ENCODE data around the gene ATP2B3.

ATP2B3 gene

GRCh38 chrX:153524234-153524633, 6.8 kb downstream of the ATP2B3 start:
- Histone ChIP-seq H3K36me3 (ENCODE audit: insufficient read depth, low read length) (no peaks in the 10 kb centered on the region), H2AFZ (ENCODE audit: low read length) (no peak overlapping the region), H3K4me2 (ENCODE audit: low read depth, low read length, poor library complexity, severe bottlenecking) (no peak overlapping the region), H3F3A (ENCODE audit: low read depth) (no peaks in the 10 kb centered on the region), H3K79me2 (ENCODE audit: insufficient read depth, low read length) (no peaks in the 10 kb centered on the region), H3K9ac (ENCODE audit: low read depth, low read length, poor library complexity, severe bottlenecking) (no peak overlapping the region), H3K27me3 (ENCODE audit: insufficient read depth, low read length, poor library complexity, severe bottlenecking) (no peaks in the 10 kb centered on the region), H3K9me3 (ENCODE audit: insufficient read depth, low read depth, low read length) (no peaks in the 10 kb centered on the region), H4K20me1 (ENCODE audit: insufficient read depth, low read length, poor library complexity, severe bottlenecking) (no peaks in the 10 kb centered on the region), H3K4me1 (ENCODE audit: insufficient read depth, low read length, poor library complexity, severe bottlenecking) (no peaks in the 10 kb centered on the region), H3K4me3 (ENCODE audit: low read length, poor library complexity, severe bottlenecking) (no peak overlapping the region), H3K9me2 (replicated peaks; ENCODE audit: low read depth, low read length) (no peaks in the 10 kb centered on the region)
- no peak for TF ChIP-seq EZH2phosphoT487 (IDR thresholded peaks at IDR 0.05; ENCODE audit: borderline replicate concordance)
- no peak for TF ChIP-seq CTCF (conservative IDR thresholded peaks at IDR 0.05; ENCODE audit: low read length)

- no peaks in the 10 kb centered on the region for H3F3A ChIP-seq (ENCODE audit: low read depth)
- no peaks in the 10 kb centered on the region for H3K79me2 ChIP-seq (ENCODE audit: insufficient read depth, low read length)
- no peak overlapping the region for H3K4me2 ChIP-seq (ENCODE audit: low read depth, low read length, poor library complexity, severe bottlenecking)
- no peak for TF ChIP-seq CTCF (conservative IDR thresholded peaks at IDR 0.05; ENCODE audit: low read length)
- TF ChIP-seq EZH2phosphoT487 (IDR thresholded peaks at IDR 0.05; ENCODE audit: borderline replicate concordance) = no peak
- no peaks in the 10 kb centered on the region for H3K27me3 ChIP-seq (ENCODE audit: insufficient read depth, low read length, poor library complexity, severe bottlenecking)
- H3K9me3 ChIP-seq (ENCODE audit: insufficient read depth, low read depth, low read length) = no peaks in the 10 kb centered on the region
- no peak overlapping the region for H3K4me3 ChIP-seq (ENCODE audit: low read length, poor library complexity, severe bottlenecking)
- no peaks in the 10 kb centered on the region for H3K4me1 ChIP-seq (ENCODE audit: insufficient read depth, low read length, poor library complexity, severe bottlenecking)
- H3K36me3 ChIP-seq (ENCODE audit: insufficient read depth, low read length) = no peaks in the 10 kb centered on the region
- H2AFZ ChIP-seq (ENCODE audit: low read length) = no peak overlapping the region
- no peak overlapping the region for H3K9ac ChIP-seq (ENCODE audit: low read depth, low read length, poor library complexity, severe bottlenecking)
- H4K20me1 ChIP-seq (ENCODE audit: insufficient read depth, low read length, poor library complexity, severe bottlenecking) = no peaks in the 10 kb centered on the region
- no peaks in the 10 kb centered on the region for H3K9me2 ChIP-seq (replicated peaks; ENCODE audit: low read depth, low read length)
These were observed 8.0 kb downstream of the ATP2B3 start for GRCh38 chrX:153525451-153525850.

- Histone ChIP-seq H3K27me3 (ENCODE audit: insufficient read depth, low read length, poor library complexity, severe bottlenecking) (no peaks in the 10 kb centered on the region), H3K9me3 (ENCODE audit: insufficient read depth, low read depth, low read length) (no peaks in the 10 kb centered on the region)
These were observed 8.6 kb downstream of the ATP2B3 start for GRCh38 chrX:153526042-153526441.

More at GRCh38 chrX:153526042-153526441, 8.6 kb downstream of the ATP2B3 start:
- Histone ChIP-seq H2AFZ (ENCODE audit: low read length) (no peak overlapping the region), H3K9me2 (replicated peaks; ENCODE audit: low read depth, low read length) (no peaks in the 10 kb centered on the region), H3K4me2 (ENCODE audit: low read depth, low read length, poor library complexity, severe bottlenecking) (no peak overlapping the region), H3F3A (ENCODE audit: low read depth) (no peaks in the 10 kb centered on the region), H4K20me1 (ENCODE audit: insufficient read depth, low read length, poor library complexity, severe bottlenecking) (no peaks in the 10 kb centered on the region), H3K4me3 (ENCODE audit: low read length, poor library complexity, severe bottlenecking) (no peak overlapping the region), H3K9ac (ENCODE audit: low read depth, low read length, poor library complexity, severe bottlenecking) (no peak overlapping the region), H3K79me2 (ENCODE audit: insufficient read depth, low read length) (no peaks in the 10 kb centered on the region), H3K4me1 (ENCODE audit: insufficient read depth, low read length, poor library complexity, severe bottlenecking) (no peaks in the 10 kb centered on the region), H3K36me3 (ENCODE audit: insufficient read depth, low read length) (no peaks in the 10 kb centered on the region)
- no peak for TF ChIP-seq EZH2phosphoT487 (IDR thresholded peaks at IDR 0.05; ENCODE audit: borderline replicate concordance)
- no peak for TF ChIP-seq CTCF (conservative IDR thresholded peaks at IDR 0.05; ENCODE audit: low read length)
